ENCODE results near the gene MEAK7.

The MEAK7 gene

GRCh38 chr16:84529607-84530006 lies 25.1 kb upstream of the MEAK7 start:
- no peak for ATAC-seq
- no peak for TF ChIP-seq CREB5 (CRISPR knock-in tag; IDR thresholded peaks at IDR 0.05; ENCODE audit: low read depth)
- no peak for TF ChIP-seq SNAI2 (CRISPR knock-in tag; IDR thresholded peaks at IDR 0.05)
- no peak for TF ChIP-seq ESRRG (CRISPR knock-in tag; IDR thresholded peaks at IDR 0.05)
- TF ChIP-seq OSR1 (CRISPR knock-in tag; IDR thresholded peaks at IDR 0.05), result no peak

GRCh38 chr16:84528322-84528721 lies 23.9 kb upstream of the MEAK7 start:
- TF ChIP-seq PATZ1 (CRISPR knock-in tag; IDR thresholded peaks at IDR 0.05; ENCODE audit: borderline replicate concordance), result no peak
- no peak for TF ChIP-seq RARB (CRISPR knock-in tag; IDR thresholded peaks at IDR 0.05)
- TF ChIP-seq ZNF8 (CRISPR knock-in tag; IDR thresholded peaks at IDR 0.05), result no peak
- no peak for TF ChIP-seq BACH2 (CRISPR knock-in tag; IDR thresholded peaks at IDR 0.05; ENCODE audit: borderline replicate concordance)
- no peak for TF ChIP-seq POU6F1 (CRISPR knock-in tag; IDR thresholded peaks at IDR 0.05; ENCODE audit: borderline replicate concordance, low read depth)
- TF ChIP-seq SNAI2 (CRISPR knock-in tag; IDR thresholded peaks at IDR 0.05), result no peak
- TF ChIP-seq CREB5 (CRISPR knock-in tag; IDR thresholded peaks at IDR 0.05; ENCODE audit: low read depth), result no peak
- no peak for TF ChIP-seq ZFP3 (CRISPR knock-in tag; IDR thresholded peaks at IDR 0.05)
- TF ChIP-seq ZNF70 (CRISPR knock-in tag; IDR thresholded peaks at IDR 0.05), result no peak
- no peak for TF ChIP-seq OSR1 (CRISPR knock-in tag; IDR thresholded peaks at IDR 0.05)
- TF ChIP-seq TSHZ2 (CRISPR knock-in tag; IDR thresholded peaks at IDR 0.05), result no peak
- no peak for TF ChIP-seq ZNF565 (CRISPR knock-in tag; conservative IDR thresholded peaks at IDR 0.05; ENCODE audit: low read depth)
- no peak for TF ChIP-seq ZC3H10 (CRISPR knock-in tag; IDR thresholded peaks at IDR 0.05)
- no peak for TF ChIP-seq TCF4 (CRISPR knock-in tag; IDR thresholded peaks at IDR 0.05; ENCODE audit: borderline replicate concordance)
- TF ChIP-seq ZFP30 (CRISPR knock-in tag; IDR thresholded peaks at IDR 0.05), result no peak
- TF ChIP-seq GLIS3 (CRISPR knock-in tag; IDR thresholded peaks at IDR 0.05), result no peak
- no peak for ATAC-seq

GRCh38 chr16:84527532-84528269 lies 23.2 kb upstream of the MEAK7 start:
- TF ChIP-seq ISL1 (CRISPR knock-in tag; IDR thresholded peaks at IDR 0.05) (no peak), SNAI2 (CRISPR knock-in tag; IDR thresholded peaks at IDR 0.05) (no peak), ZC3H10 (CRISPR knock-in tag; IDR thresholded peaks at IDR 0.05) (no peak), POU6F1 (CRISPR knock-in tag; IDR thresholded peaks at IDR 0.05; ENCODE audit: borderline replicate concordance, low read depth) (no peak), ZNF8 (CRISPR knock-in tag; IDR thresholded peaks at IDR 0.05) (no peak), OSR1 (CRISPR knock-in tag; IDR thresholded peaks at IDR 0.05) (no peak), PATZ1 (CRISPR knock-in tag; IDR thresholded peaks at IDR 0.05; ENCODE audit: borderline replicate concordance) (no peak), ESRRG (CRISPR knock-in tag; IDR thresholded peaks at IDR 0.05) (no peak), CREB5 (CRISPR knock-in tag; IDR thresholded peaks at IDR 0.05; ENCODE audit: low read depth) (no peak), ZNF70 (CRISPR knock-in tag; IDR thresholded peaks at IDR 0.05) (no peak)
- ATAC-seq, result no peak

All from SK-N-SH treated with all-trans-retinoic acid at 6 μM for 48 hours (cell line).